Chondrocyte (in vitro differentiated cells): Measurements from ENCODE around the gene DAAM2. TPM values are rescaled to one million over a fixed set of nuclear protein-coding genes. Genes with fewer than 3 reads are reported as not detected.
A peak's percentile ranks its signal among the peaks of the same experiment; 100 is the strongest.

ENCODE experiments used
- DNase-seq: peaks from one replicate; pipeline ENCODE4 v3.0.0; 2021; ENCODE audit warnings: mixed read lengths, low spot score
- H3K27ac Mint-ChIP-seq: one replicate; pipeline ENCODE4 v1.8.0; 2021; ENCODE audit warnings: mild to moderate bottlenecking, moderate library complexity, mixed read lengths; ENCODE audit not compliant: unreplicated experiment
- H3K27me3 Mint-ChIP-seq: 2 replicates; pipeline ENCODE4 v1.8.0; 2021; ENCODE audit warnings: low read depth, mixed read lengths
- H3K36me3 Mint-ChIP-seq: 2 replicates; pipeline ENCODE4 v1.8.0; 2021; ENCODE audit warnings: low read depth, mixed read lengths
- H3K4me1 Mint-ChIP-seq: 2 replicates; pipeline ENCODE4 v1.8.0; 2021; ENCODE audit warnings: low read depth, mild to moderate bottlenecking, mixed read lengths
- H3K4me3 Mint-ChIP-seq: one replicate; pipeline ENCODE4 v1.8.0; 2021; ENCODE audit warnings: mild to moderate bottlenecking, moderate library complexity, mixed read lengths; ENCODE audit not compliant: unreplicated experiment
- H3K9me3 Mint-ChIP-seq: 2 replicates; pipeline ENCODE4 v1.8.0; 2021; ENCODE audit warnings: low read depth, mixed read lengths
- CTCF ChIP-seq: fragments of 200-600 bp; sonication (generic); IDR thresholded peaks from 2 replicates; pipeline ENCODE4 v1.5.0; 2021; ENCODE audit warnings: antibody characterized with exemption, mild to moderate bottlenecking, moderate library complexity
- total RNA-seq: library from RNA; stranded (reverse); gene quantifications from 3 replicates; pipeline ENCODE4 v1.2.1, GENCODE V29; 2021

The DAAM2 gene
- total RNA-seq, 1 donor from 2014 or later: 142 TPM

- H3K4me3 Mint-ChIP-seq: peak overlapping the region; percentile 90
- no peaks in the 10 kb centered on the region for H3K9me3 Mint-ChIP-seq
- H3K36me3 Mint-ChIP-seq: peaks cover 5% of the 10 kb centered on the region
- DNase-seq: no peak
- H3K27me3 Mint-ChIP-seq: no peaks in the 10 kb centered on the region
- H3K27ac Mint-ChIP-seq: peak overlapping the region; percentile 90
- no peak for TF ChIP-seq CTCF
- peaks cover 88% of the 10 kb centered on the region for H3K4me1 Mint-ChIP-seq
These were observed 139.4 kb downstream of the DAAM2 start for GRCh38 chr6:39931607-39932006.

- Mint-ChIP-seq H3K27ac (peak overlapping the region; percentile 90), H3K27me3 (no peaks in the 10 kb centered on the region)
These were observed 140.3 kb downstream of the DAAM2 start for GRCh38 chr6:39932386-39932910.

GRCh38 chr6:39933669-39934130, 141.5 kb downstream of the DAAM2 start:
- DNase-seq: no peak
- Mint-ChIP-seq H3K4me1 (peaks cover 70% of the 10 kb centered on the region), H3K36me3 (peaks cover 2% of the 10 kb centered on the region), H3K9me3 (no peaks in the 10 kb centered on the region), H3K4me3 (peak overlapping the region; percentile 90), H3K27me3 (no peaks in the 10 kb centered on the region), H3K27ac (peak overlapping the region; percentile 90)
- TF ChIP-seq CTCF: no peak

More at GRCh38 chr6:39932386-39932910, 140.3 kb downstream of the DAAM2 start:
- no peak for DNase-seq
- no peak for TF ChIP-seq CTCF
- no peaks in the 10 kb centered on the region for H3K9me3 Mint-ChIP-seq
- H3K36me3 Mint-ChIP-seq: peaks cover 2% of the 10 kb centered on the region
- peak overlapping the region; percentile 90 for H3K4me3 Mint-ChIP-seq
- H3K4me1 Mint-ChIP-seq: peaks cover 80% of the 10 kb centered on the region

- Mint-ChIP-seq H3K4me1 (peaks cover 70% of the 10 kb centered on the region), H3K9me3 (no peaks in the 10 kb centered on the region), H3K27ac (peak within 1 kb of the TSS; percentile 90), H3K4me3 (peak within 1 kb of the TSS; percentile 90), H3K36me3 (no peaks in the 10 kb centered on the region), H3K27me3 (no peaks in the 10 kb centered on the region)
- no peak for TF ChIP-seq CTCF
- DNase-seq: no peak
These were observed 142.1 kb downstream of the DAAM2 start, which contains the start of gene MOCS1 for GRCh38 chr6:39934131-39934757. MOCS1 (minus strand) TSS chr6:39934462; CDS start chr6:39934417, 45 bp downstream.

GRCh38 chr6:39935241-39935640, 143.1 kb downstream of the DAAM2 start:
- H3K4me1 Mint-ChIP-seq: peaks cover 62% of the 10 kb centered on the region
- H3K4me3 Mint-ChIP-seq: no peak overlapping the region
- H3K36me3 Mint-ChIP-seq: no peaks in the 10 kb centered on the region
- DNase-seq: no peak
- peak overlapping the region; percentile 66 for H3K27ac Mint-ChIP-seq
- no peaks in the 10 kb centered on the region for H3K27me3 Mint-ChIP-seq
- TF ChIP-seq CTCF: no peak
- no peaks in the 10 kb centered on the region for H3K9me3 Mint-ChIP-seq
